Vagina (tissue), 2 donors: Measurements from ENCODE around the gene ZMYND8.

Source experiments
- POLR2A ChIP-seq, 2 donors: fragments of 450-650 bp; IDR thresholded peaks; one replicate each; pipeline ENCODE4 v1.6.1; 2017; ENCODE audit warnings: antibody characterized with exemption in 2 of 2, mild to moderate bottlenecking in 2 of 2, moderate library complexity in 2 of 2
- POLR2AphosphoS5 ChIP-seq, 2 donors: sonication (generic); formaldehyde crosslinking; IDR thresholded peaks; one replicate each; pipeline ENCODE4 v1.9.0; 2017; ENCODE audit warnings: antibody characterized with exemption in 2 of 2, mild to moderate bottlenecking in 2 of 2, low read depth in 1 of 2; ENCODE audit not compliant: insufficient read depth in 1 of 2

DNA sequence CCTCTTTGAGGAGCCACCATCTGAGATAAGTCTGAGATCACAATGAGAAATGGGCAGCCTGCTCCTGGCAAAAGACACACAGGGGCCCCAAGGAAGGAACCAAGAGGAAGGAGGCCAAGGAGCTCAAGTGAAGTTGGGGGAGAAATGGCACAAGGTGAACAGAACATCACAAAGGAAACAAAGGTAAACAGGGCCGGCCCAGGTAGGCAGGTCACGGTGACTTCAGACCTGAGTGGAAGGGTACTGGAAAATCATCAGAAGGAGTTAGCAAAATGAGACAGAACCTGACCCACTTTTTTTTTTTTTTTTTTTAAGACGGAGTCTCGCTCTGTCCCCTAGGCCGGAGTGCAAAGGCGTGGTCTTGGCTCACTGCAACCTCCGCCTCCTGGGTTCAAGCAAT, 11.3 kb downstream of the ZMYND8 start:
- TF ChIP-seq POLR2A (IDR thresholded peaks at IDR 0.05) (no peak), POLR2AphosphoS5 (IDR thresholded peaks at IDR 0.05; ENCODE audit: insufficient read depth in 1 of 2, low read depth in 1 of 2) (no peak)
